Epithelial cell of proximal tubule (primary cell): ENCODE results near the gene STIP1. TPM values are rescaled to one million over a fixed set of nuclear protein-coding genes. Genes with fewer than 3 reads are reported as not detected.

Source experiments
- DNase-seq: peaks from one replicate; pipeline ENCODE4 v3.0.0-alpha.2; 2011; ENCODE audit warnings: low read depth
- H3K4me3 ChIP-seq: 2 replicates; pipeline ENCODE4 v1.5.1; 2011; ENCODE audit warnings: low read depth, mild to moderate bottlenecking, low read length
- total RNA-seq: library from RNA; depleted of rRNA; stranded (reverse); fragments of >200 nt; gene quantifications from 2 replicates; pipeline ENCODE4 v1.2.3, GENCODE V29; 2015
- TF ChIP-seq, protein P1 (sequence below): conservative IDR thresholded peaks from 2 replicates; pipeline ENCODE4 v1.5.1; 2012; ENCODE audit warnings: low read depth, mild to moderate bottlenecking, low read length

The STIP1 gene
- total RNA-seq, 1 donor from 2014 or later = 275 TPM

DNA sequence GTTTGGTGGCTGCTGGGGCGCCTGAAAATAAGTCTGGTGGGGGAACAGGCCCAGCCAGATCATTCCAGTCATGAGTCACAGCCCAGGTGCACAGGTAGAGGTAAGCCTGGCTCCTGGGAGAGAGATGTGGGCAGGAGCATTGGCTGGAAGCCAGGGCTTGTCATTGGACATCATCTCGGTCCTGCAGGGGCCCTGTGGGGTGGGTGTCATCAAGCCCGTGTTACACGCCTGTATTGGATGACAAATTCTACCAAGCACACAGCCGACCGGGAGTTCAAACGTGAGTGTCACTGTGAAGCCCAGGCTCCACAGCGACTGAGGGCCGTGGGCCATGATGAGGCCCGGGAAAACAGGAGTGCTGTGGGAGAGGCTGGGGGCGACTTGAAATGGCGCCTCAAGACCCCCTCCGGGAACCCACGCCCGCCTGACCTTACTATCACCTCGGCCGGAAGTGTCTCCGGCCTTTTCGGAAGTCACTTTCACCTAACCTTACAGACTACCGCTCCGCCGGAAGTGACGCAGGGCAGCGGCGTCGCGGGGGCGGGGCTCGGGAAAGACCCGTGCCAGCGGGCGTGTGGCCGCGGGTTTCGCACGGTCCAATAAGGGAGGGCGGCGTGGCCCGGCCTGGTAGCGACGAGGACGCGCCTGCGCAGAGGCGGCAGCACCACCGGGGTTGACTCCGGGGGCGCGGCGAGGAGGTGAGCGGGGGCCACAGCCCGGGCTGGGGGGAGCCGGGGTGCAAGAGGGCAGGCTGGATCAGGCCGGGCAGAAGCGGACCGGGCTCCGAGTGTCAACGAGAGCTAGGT is 54.7 kb downstream of the STIP1 start, which contains the start of gene FKBP2:
FKBP2 (plus strand) TSS at position 661 of the 806 bp plus-strand sequence. CDS start 1,293 bp downstream, outside the sequence.
- TF ChIP-seq, protein P1, sequence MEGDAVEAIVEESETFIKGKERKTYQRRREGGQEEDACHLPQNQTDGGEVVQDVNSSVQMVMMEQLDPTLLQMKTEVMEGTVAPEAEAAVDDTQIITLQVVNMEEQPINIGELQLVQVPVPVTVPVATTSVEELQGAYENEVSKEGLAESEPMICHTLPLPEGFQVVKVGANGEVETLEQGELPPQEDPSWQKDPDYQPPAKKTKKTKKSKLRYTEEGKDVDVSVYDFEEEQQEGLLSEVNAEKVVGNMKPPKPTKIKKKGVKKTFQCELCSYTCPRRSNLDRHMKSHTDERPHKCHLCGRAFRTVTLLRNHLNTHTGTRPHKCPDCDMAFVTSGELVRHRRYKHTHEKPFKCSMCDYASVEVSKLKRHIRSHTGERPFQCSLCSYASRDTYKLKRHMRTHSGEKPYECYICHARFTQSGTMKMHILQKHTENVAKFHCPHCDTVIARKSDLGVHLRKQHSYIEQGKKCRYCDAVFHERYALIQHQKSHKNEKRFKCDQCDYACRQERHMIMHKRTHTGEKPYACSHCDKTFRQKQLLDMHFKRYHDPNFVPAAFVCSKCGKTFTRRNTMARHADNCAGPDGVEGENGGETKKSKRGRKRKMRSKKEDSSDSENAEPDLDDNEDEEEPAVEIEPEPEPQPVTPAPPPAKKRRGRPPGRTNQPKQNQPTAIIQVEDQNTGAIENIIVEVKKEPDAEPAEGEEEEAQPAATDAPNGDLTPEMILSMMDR = no peak
- no peak for DNase-seq
- peak within 1 kb of the TSS; percentile 96 for H3K4me3 ChIP-seq

GRCh38 chr11:64241241-64241490 is 55.2 kb downstream of the STIP1 start:
- TF ChIP-seq, protein P1 = no peak
- H3K4me3 ChIP-seq = peak overlapping the region; percentile 96
- DNase-seq = peak; percentile 83

- TF ChIP-seq, protein P1 = no peak
- DNase-seq = no peak
- peak overlapping the region; percentile 96 for H3K4me3 ChIP-seq
Observed at GRCh38 chr11:64241491-64242374, 55.8 kb downstream of the STIP1 start.

GRCh38 chr11:64243236-64243854 is 57.4 kb downstream of the STIP1 start:
- no peak for DNase-seq
- H3K4me3 ChIP-seq = peak overlapping the region; percentile 96
- TF ChIP-seq, protein P1 = no peak

DNA sequence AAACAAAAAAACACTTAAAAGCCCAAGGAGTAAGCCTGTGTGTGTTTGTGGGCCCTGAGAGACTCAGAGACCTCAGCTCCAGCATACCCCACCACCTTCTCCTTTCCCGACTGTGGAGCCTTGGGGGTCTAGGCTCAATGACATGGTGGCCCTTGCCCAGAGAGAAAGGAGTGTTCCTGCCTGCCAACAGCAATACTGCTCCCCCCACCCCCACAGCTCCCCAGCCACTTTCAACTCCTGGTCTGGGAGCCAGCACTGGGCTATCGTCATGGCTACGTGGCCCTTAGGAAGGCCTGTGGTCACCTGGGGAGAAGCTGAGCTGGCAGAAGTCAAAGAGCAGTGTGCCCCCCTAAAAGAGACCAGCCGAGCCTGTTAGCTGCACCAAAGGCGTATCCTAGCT is 58.1 kb downstream of the STIP1 start:
- TF ChIP-seq, protein P1 = no peak
- peak overlapping the region; percentile 3 for H3K4me3 ChIP-seq

GRCh38 chr11:64244966-64245365 is 59.0 kb downstream of the STIP1 start:
- H3K4me3 ChIP-seq = peak overlapping the region; percentile 95
- TF ChIP-seq, protein P1 = no peak
- DNase-seq = no peak

More for the DNA sequence above, 58.1 kb downstream of the STIP1 start:
- DNase-seq = no peak
